ENCODE measurements around the gene SLC4A3. TPM values are rescaled to one million over a fixed set of nuclear protein-coding genes. Genes with fewer than 3 reads are reported as not detected.
"Not testable (repeated sequence)": the region's sequence is repeated elsewhere in the genome, so short reads cannot be mapped to it uniquely, and the experiment has no call there.

SLC4A3 gene
- total RNA-seq, 1 donor from 2014 or later: 456 TPM

- intact Hi-C loops (cut with micrococcal nuclease): no loop called here
- peak; percentile 85 for DNase-seq
- ATAC-seq: peak; percentile 92
Measured at GRCh38 chr2:219664944-219665343, 37.5 kb downstream of the SLC4A3 start.

DNA sequence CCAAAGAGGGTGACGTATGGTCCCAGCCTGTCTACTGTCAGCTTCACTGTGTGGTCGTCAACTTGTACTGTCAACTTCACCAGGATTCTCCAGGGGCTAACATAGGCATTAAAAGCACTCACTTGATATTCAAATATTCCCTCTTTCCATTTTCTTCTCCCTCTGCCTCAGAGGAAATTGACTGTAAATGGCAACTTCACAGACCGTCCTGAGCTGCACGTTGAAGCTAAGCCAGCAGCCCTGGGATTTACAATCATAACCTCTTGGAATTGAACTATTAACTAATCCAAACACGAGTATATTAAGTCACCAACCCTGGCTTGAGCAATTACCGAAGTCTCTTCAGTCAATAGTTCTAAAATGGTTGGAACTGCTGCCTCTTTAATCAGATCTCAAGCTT lies 38.5 kb downstream of the SLC4A3 start:
- DNase-seq (no peak), ATAC-seq (peak; percentile 12)
- intact Hi-C loops (cut with micrococcal nuclease): no loop called here

DNA sequence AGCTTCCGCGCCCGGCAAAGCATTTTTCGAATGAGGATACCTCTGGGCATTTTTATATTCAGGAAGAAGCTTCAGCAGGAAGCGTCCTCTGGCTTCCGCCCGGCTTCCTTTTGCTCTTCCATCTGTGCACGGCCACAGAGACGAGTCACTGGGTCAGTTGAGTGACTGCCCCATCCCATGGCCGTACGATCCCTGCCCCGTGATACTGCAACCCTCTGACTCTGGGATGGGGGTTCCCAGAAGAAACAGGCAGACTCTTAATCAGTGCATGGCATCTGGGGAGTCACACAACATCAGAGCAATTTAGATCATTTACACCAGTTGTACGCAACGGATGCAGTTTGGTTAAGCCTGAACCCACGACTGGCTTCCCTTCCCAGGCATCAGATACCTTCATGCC lies 40.9 kb downstream of the SLC4A3 start:
- ATAC-seq (no peak), DNase-seq (no peak)
- intact Hi-C loops (cut with micrococcal nuclease): no loop called here

DNA sequence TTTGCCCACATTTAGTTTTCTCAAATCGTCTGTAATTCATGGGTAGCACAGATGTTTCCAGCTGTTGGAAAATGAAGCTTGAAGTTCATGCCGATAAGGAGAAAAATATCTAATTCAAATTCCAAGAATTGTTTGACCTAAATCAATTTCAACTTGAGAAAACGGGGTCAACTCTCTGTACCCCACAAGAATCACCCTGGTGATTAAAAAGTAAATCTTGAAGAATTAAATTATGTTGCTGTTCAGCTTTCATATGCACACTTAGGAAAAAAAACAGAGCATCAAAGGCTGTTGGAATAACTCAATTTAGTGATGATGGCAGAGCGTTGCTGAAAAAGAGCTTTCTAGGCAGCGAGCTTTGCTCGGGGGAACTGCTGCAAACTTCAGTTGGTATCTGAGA lies 43.0 kb downstream of the SLC4A3 start:
- ATAC-seq: no peak
- no peak for DNase-seq
- intact Hi-C loops (cut with micrococcal nuclease): no loop called here

DNA sequence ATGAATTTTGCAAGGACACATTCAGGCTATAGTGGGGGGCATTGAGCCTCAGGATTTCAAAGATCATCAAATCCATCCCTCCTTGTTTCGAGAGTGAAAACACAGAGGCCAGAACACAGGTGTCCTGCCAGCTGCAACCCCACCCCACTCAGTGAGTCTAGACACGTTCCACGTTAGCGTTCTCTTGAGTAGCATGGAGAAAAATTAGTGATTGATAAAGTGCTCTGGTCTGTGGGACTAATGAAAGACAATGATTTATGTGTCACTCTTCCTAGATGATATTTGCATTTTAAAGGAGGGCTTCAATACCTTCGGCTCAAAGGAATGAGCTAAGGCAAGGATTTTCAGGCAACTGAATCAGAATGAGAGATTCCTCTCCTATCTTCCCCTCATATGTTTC lies 43.8 kb downstream of the SLC4A3 start:
- intact Hi-C loops (cut with micrococcal nuclease): no loop called here
- DNase-seq: no peak
- ATAC-seq: no peak

DNA sequence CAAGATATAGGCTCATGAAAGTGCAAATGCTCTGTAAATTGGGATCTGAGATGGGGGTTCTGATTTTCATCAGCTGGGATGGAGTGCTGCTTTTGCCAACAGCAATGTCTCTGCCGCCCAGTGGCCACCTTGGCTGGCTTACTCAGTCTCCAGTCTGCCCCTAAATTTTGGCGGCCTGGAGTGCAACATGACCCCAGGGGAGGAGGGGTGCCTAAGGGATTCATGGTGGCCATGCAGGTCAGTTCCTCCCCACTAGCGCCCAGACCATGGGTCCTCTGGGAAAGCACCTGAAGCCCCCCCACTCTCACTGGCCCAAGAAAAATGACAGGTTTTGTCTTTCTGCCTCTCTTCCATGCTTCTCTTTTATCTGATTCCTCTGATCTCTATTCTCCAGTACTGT lies 45.0 kb downstream of the SLC4A3 start:
- intact Hi-C loops (cut with micrococcal nuclease): no loop called here
- ATAC-seq (no peak), DNase-seq (no peak)

DNA sequence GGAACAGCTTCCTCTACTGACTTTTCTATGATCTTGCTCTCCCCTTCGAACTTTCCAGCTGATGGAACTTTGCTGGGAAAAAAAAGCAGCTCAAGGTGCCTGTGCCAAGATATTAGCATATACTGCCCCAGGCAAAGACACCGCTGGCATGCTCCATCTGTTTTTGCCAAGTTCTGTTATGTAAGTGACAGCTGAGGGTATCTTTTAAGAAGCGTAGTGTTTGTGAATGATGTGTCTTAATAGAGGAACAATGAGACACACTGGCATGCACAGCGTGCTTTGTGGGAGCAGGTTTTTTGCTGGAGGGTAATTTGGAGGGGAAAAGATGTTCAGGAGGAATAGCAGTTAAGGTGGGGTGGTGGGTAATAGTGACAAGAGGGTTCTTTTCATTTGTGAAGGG lies 47.8 kb downstream of the SLC4A3 start:
- no peak for DNase-seq
- intact Hi-C loops (cut with micrococcal nuclease): no loop called here

GRCh38 chr2:219676586-219676985 lies 49.2 kb downstream of the SLC4A3 start:
- DNase-seq: no peak
- intact Hi-C loops (cut with micrococcal nuclease): no loop called here
- ATAC-seq: no peak

More for the DNA sequence above, 47.8 kb downstream of the SLC4A3 start:
- ATAC-seq: peak; percentile 88

GRCh38 chr2:219679041-219679440 lies 51.6 kb downstream of the SLC4A3 start:
- DNase-seq: no peak
- no peak for ATAC-seq
- intact Hi-C loops (cut with micrococcal nuclease): no loop called here

DNA sequence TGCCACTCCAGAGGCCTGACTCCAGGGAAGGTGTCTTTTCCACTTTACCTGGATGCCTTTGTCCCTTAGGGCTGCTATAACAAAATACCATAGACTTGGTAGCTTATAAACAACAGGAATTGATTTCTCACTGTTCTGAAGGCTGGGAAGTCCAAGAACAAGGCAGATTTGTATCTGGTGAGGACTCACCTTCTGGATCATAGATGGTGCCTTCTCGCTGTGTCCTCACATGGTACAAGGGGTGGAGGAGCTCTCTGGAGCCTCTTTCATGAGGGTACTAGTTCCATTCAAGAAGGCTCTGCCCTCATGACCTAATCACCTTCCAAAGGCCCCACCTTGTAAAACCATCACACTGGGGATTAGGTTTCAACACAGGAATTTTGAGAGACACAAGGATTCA lies 52.1 kb downstream of the SLC4A3 start:
- intact Hi-C loops (cut with micrococcal nuclease): no loop called here
- no peak for DNase-seq
- no peak for ATAC-seq

- DNase-seq: no peak
- no peak for ATAC-seq
- intact Hi-C loops (cut with micrococcal nuclease): no loop called here
Measured at GRCh38 chr2:219680958-219681693, 53.7 kb downstream of the SLC4A3 start.

GRCh38 chr2:219681694-219682300 lies 54.4 kb downstream of the SLC4A3 start:
- DNase-seq: no peak
- ATAC-seq: peak; percentile 28
- intact Hi-C loops (cut with micrococcal nuclease): no loop called here

GRCh38 chr2:219683474-219683873 lies 56.0 kb downstream of the SLC4A3 start:
- intact Hi-C loops (cut with micrococcal nuclease); DNase-seq; ATAC-seq: not testable (repeated sequence)

- intact Hi-C loops (cut with micrococcal nuclease): no loop called here
- DNase-seq (peak; percentile 60), ATAC-seq (peak; percentile 70)
Measured at GRCh38 chr2:219684721-219685689, 57.6 kb downstream of the SLC4A3 start.

DNA sequence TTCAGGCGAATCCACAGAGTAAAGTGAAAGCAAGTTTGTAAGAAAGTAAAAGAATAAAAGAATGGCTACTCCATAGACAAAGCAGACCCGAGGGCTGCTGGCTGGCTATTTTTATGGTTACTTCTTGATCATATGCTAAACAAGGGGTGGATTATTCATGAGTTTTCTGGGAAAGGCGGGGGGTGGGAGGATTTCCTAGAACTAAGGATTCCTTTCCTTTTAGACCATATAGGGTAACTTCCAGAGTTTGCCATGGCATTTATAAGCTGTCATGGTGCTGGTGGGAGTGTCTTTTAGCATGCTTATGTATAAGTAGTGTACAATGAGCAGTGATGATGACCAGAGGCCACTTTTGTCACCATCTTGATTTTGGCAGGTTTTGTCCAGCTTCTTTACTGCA lies 59.8 kb downstream of the SLC4A3 start:
- ATAC-seq (no peak), DNase-seq (no peak)
- intact Hi-C loops (cut with micrococcal nuclease): no loop called here

DNA sequence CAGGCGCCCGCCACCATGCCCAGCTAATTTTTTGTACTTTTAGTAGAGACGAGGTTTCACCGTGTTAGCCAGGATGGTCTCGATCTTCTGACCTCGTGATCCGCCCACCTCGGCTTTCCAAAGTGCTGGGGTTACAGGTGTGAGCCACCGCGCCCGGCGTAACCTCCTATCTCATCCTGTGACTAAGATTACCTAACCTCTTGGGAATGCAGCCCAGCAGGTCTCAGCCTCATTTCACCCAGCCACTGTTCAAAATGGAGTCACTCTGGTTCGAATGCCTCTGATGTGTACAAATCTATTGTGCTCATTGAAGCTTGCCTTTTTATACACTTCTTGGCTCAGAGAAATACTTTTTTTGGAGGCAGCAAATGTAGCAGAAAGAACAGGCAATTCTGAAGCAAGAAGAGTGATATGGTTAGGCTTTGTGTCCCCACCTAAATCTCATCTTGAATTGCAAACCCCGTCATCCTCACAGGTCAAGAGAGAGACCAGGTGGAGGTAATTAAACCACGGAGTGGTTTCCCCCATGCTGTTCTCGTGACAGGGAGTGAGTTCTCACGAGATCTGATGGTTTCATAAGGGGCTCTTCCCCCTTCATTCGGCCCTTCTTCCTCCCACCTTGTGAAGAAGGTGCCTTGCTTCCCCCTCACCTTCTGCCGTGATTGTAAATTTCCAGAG lies 60.6 kb downstream of the SLC4A3 start:
- intact Hi-C loops (cut with micrococcal nuclease): no loop called here

DNA sequence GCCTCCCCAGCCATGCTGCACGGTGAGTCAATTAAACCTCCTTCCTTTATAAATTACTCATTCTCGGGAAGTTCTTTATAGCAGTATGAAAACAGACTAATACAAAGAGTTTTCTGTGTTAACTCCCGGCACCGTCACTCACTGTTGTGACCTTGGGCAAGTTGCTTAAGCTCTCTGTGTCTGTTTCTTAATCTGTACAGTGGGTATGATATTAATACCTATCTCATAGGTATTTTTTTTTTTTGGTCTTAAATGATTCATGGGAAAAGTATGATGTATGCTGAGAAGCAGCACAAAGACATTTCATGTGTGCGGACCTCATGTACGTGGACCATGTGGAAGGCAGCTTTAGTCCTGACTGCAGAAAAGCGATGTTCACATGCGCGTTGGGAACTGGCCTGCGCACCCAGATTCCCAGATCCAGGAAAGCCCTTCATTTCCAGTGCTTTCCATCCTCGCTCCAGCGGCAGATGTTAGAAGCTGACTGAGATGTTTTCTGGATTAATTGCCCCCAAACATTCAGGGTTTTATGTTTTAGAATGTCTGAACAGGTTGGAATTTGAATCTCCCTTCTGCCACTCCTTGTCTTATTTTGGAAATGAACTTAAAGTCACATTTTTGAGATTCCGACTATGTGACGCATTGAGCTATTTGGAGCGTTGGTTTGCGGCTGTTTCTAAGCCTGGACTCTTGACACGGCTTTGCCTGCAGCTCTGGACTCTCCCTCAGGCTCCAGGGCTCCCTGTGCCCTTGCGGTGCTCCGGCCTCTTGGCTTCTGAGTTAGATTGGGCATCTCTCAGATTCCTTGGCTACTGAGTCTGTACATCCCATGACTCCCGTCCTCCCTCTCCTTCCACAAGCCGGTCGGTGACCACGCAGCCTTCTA lies 61.4 kb downstream of the SLC4A3 start:
- DNase-seq (peak; percentile 62), ATAC-seq (peak; percentile 78)
- intact Hi-C loops (cut with micrococcal nuclease): no loop called here

More for the DNA sequence above, 60.6 kb downstream of the SLC4A3 start:
- DNase-seq (no peak), ATAC-seq (no peak)

Data from left ventricle myocardium superior (tissue), 1 donor.